Spleen (tissue), 7 donors: ENCODE measurements around the gene CEP95.

Experiments used
- CTCF ChIP-seq, 11 experiments: fragments of 200-600 bp in 7 of 11; fragments of 450-650 bp in 4 of 11; sonication (generic) in 4 of 11; IDR thresholded peaks in 8 of 11; conservative IDR thresholded peaks in 3 of 11; 1 replicate in 7 of 11; 2 replicates in 4 of 11; pipeline versions ENCODE4 v1.4.0 to v1.8.0; 2016 to 2021; ENCODE audit warnings: antibody characterized with exemption in 11 of 11, inconsistent platforms in 4 of 11, mild to moderate bottlenecking in 1 of 11
- POLR2A ChIP-seq, 3 donors: fragments of 450-650 bp; IDR thresholded peaks; one replicate each; pipeline ENCODE4 v1.5.1; 2017; ENCODE audit warnings: antibody characterized with exemption in 3 of 3, mild to moderate bottlenecking in 1 of 3
- donor health status: DM: no; HTN: no; CAD: no; lungs with moderate emphysema.
- donor health status: DM: no; HTN: no; CAD: no.
- donor health status: DM: no; HTN: no; CAD: no.

GRCh38 chr17:64498308-64499203 lies 8.2 kb upstream of the CEP95 start:
- TF ChIP-seq CTCF (IDR thresholded peaks at IDR 0.05 in 8 of 11, conservative IDR thresholded peaks at IDR 0.05 in 3 of 11) (no peak), POLR2A (IDR thresholded peaks at IDR 0.05) (no peak)
